HG02970 (cell line): ENCODE results near the gene UGT3A2.

Experiments
- ATAC-seq: cut with Tn5 transposase; IDR thresholded peaks from one replicate; pipeline ENCODE4 v1.9.1; 2021; ENCODE audit warnings: mild to moderate bottlenecking, moderate library complexity, moderate number of reproducible peaks; ENCODE audit not compliant: unreplicated experiment, low FRiP score

Gene UGT3A2, protein sequence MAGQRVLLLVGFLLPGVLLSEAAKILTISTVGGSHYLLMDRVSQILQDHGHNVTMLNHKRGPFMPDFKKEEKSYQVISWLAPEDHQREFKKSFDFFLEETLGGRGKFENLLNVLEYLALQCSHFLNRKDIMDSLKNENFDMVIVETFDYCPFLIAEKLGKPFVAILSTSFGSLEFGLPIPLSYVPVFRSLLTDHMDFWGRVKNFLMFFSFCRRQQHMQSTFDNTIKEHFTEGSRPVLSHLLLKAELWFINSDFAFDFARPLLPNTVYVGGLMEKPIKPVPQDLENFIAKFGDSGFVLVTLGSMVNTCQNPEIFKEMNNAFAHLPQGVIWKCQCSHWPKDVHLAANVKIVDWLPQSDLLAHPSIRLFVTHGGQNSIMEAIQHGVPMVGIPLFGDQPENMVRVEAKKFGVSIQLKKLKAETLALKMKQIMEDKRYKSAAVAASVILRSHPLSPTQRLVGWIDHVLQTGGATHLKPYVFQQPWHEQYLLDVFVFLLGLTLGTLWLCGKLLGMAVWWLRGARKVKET

DNA sequence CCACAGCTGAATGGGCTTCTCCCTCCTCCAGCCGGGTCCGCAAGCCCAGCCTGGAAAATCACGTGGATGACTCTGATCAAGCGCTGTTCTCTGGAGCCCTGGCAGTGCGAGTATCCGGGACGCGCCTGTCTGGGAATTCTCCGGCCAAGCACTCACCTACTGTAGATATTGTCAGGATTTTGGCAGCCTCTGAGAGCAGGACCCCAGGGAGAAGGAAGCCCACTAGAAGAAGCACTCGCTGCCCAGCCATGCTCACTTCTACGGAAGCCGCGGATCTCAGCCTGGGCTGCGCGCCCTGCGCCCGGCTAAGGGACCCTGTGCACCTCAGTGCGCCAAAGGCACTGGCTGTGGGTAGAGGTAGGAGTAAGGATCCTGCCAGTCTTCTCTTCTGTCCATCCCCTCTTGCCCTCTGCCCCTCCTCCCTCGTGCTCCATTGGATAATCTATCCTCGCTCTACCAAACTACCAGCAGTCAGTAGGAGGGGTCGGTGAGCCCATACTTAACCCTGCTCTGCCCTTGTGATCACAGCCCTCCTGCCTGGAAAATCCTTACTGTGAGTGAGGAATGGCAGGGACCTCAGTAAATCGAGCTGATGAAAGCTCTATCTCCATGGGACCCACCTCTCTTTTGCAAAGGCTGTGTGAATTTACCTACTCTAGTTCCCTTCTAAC lies at the start of gene UGT3A2:
TSS of gene UGT3A2 (minus strand) at position 343 of the 671 bp plus-strand sequence. CDS start at position 250, 93 bp downstream.
- no peak for ATAC-seq

GRCh38 chr5:36111238-36111637 lies 44.6 kb upstream of the UGT3A2 start:
- no peak for ATAC-seq

DNA sequence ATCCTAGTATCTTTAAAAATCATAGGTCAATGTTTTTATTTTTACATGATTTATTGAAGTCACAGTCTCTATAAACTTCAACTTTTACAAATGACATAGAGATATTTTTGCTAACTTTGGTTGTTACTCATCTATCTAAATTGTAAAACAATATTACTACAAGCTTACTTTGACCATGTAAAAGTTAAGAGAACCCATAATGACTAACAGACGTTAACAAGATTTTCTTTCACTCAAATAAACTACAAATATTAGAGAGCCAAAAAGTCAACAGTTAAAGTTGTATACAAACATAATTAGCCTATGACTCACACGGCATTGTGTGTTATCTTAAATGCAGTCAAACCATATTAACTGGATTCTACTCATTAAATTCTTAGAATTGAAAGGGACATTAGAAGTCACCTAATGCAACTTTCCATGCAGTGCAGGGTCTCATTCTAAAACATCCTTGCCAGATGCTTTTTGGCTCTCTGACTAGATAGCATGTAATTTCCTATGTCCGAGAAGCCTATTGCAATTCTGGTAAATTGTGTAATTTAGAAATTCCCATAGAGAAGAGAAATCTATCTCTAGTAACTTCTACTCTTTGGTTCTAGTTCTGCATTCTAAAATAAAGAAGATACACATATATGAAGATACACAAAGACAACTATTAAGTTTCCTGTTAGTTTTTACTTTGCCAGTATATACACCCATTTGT lies 42.2 kb upstream of the UGT3A2 start:
- ATAC-seq: no peak

- ATAC-seq: no peak
These were observed 39.1 kb upstream of the UGT3A2 start for GRCh38 chr5:36105819-36106218.

GRCh38 chr5:36099748-36100147 lies 33.1 kb upstream of the UGT3A2 start:
- no peak for ATAC-seq

DNA sequence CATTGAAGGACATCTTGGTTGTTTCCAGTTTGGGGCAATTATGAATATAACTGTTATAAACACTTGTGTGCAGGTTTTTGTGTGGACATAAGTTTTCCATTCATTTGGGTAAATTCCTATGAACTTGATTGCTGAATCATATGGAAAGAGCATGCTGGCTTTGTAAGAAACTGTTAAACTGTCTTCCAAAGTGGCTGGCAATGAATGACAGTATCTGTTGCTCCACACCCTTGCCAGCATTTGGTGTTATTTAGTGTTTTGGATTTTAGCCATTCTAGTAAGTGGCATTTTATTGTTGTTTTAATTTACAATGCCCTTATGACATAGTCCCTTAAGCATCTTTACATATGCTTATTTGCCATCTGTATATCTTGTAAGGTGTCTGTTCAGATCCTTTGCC lies 29.8 kb upstream of the UGT3A2 start:
- no peak for ATAC-seq

GRCh38 chr5:36089989-36090388 lies 23.3 kb upstream of the UGT3A2 start:
- ATAC-seq: peak; percentile 69

DNA sequence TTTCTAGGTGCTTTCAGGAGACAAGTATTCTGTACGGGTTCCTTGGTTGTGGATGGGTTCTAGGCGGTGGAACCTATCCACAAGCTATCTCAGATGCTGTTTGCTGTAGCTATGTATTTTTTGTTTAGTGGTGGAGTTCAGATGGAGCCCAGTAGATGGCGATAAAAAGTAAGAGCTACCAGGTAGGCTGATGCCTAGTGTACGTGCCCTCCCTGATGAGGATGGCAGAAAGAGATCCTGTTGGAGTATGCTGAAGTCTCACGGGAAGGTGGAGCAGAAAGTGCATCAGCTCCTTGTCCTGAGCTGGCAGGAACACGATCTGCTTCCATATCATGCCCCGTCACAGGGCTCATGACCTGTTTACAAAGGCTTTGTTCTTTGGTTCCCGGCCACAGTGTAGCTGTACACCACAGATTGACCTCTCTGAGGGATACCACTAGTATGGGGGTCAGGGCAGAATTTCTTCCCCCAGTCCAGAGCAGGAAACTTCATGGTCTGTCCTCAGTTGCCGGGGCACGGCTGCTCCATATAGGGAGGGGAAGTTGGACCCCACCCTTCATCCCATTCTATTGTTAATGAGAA lies 12.6 kb upstream of the UGT3A2 start:
- no peak for ATAC-seq

DNA sequence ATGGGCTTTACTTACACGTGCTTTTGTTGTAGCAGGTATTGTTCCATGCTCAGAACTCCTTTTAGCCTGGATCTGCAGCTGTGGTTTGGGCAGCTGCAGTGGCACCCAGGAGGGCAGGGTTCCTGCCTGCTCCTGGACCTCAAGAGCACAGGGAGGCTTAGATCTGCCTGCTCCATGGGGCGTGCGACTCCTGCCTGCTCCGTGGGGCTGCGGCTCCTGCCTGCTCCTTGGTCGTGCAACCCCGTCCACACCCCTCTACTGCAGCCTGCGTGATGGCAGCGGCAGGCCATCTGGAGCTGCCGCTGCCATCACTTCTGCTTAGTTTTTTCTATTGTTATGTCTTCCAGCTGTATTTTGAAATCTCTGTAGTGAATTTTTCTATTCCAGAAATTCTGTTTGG lies 11.7 kb upstream of the UGT3A2 start:
- ATAC-seq: no peak

- ATAC-seq: peak; percentile 62
These were observed 7.0 kb upstream of the UGT3A2 start for GRCh38 chr5:36073595-36074216.

GRCh38 chr5:36070687-36071571 lies 4.2 kb upstream of the UGT3A2 start:
- ATAC-seq: no peak

DNA sequence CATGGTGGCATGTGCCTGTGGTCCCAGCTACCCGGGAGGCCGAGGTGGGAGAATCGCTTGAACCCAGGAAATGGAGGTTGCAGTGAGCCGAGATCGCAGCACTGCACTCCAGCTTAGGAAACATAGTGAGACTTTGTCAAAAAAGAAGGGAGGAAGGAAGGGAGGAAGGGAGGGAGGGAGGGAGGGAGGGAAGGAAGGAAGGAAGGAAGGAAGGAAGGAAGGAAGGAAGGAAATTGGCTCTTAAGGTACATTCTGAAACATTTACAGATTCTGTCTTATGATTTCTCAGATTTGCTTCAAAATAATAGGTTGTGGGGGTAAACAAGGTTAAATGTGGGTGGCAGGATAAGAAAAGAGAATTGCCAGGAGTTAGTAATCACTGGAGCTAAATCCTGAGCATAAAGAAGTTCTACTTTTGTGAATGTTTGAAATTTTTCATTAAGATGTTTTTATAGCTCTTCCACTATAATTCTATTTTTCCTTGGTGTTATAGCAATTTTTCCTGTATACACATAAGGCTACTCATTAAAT lies 2.1 kb upstream of the UGT3A2 start:
- no peak for ATAC-seq

DNA sequence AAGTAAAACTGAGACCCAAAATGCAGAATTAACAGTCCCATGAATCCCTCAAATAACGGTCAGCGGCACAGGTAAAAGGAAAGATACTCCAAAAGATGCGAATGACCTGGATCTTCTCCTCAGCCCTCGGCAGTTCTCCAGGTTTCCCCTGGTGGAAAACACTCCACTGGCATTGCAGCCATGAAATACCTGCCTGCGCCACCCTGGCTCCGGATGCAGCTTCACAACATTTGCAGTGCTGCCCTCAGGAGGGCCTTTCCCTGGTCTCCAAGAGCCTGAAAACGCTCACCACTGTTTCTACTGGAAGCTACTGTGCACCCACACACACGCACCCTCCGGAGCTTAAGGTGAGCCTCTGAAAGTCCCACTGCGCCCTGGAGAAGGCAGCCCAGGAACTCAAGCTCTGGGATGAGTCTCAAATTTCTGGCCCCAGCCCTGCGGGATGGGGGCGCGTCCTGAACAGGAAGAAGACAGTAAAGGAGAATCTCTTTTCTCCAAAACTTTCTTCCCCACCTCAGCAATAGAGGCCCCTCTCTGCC lies 612 bp downstream of the UGT3A2 start:
- ATAC-seq: no peak

DNA sequence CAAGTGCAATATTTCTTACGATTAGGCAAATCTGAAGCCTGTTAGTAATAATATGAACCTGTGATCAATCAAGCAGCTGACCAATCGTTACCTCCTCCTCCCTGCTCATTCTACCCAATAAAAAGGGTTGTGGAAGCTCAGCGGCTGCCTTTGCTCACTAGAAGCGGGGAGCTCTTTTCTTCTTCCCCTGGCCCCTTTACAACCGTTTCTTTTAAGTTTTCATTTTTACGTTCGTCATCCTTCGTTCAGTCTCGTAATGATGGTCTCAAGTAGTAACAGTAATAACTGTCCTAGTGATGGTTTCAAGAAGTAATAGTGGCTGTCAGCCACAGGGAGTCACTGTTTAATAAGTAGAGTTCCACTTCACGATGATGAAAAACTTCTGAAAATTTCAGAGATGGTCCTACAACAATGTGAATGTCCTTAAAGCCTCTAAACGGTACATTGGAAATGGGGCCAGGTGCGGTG lies 6.2 kb downstream of the UGT3A2 start:
- ATAC-seq: no peak

GRCh38 chr5:36059571-36060419 lies 6.9 kb downstream of the UGT3A2 start:
- ATAC-seq: no peak

DNA sequence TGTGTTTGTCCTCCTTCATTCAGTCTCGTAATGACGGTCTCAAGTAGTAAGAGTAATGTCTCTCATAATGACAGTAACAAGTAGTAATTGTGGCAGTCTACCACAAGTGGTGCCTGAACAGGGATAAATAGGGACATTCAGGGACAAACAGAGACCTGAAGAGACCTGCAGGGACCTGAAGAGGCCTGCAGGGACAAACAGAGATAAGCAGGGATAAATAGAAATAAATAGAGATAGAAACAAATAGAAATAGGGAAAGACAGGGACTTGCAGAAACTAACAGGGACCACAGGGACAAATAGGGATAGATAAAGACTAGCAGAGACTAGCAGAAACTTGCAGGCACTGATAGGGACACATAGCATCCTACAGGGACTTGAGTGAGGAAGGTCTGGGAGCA lies 7.9 kb downstream of the UGT3A2 start:
- ATAC-seq: no peak

DNA sequence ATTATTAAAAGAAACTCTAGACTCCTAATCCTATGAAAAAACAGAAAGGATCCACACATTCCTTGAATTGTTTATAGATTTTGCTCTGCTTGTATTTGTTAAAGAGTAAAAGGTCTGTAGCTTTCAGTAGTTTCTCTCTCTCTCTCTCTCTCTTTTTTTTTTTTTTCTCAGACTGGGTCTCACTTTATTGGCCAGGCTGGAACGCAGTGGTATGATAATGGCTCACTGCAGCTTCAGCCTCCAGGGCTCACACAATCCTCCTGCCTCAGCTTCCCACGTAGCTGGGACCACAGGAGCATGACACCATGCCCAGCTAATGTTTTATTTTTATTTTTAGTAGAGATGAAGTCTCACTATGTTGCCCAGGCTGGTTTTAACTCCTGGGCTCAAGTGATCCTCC lies 9.3 kb downstream of the UGT3A2 start:
- no peak for ATAC-seq

DNA sequence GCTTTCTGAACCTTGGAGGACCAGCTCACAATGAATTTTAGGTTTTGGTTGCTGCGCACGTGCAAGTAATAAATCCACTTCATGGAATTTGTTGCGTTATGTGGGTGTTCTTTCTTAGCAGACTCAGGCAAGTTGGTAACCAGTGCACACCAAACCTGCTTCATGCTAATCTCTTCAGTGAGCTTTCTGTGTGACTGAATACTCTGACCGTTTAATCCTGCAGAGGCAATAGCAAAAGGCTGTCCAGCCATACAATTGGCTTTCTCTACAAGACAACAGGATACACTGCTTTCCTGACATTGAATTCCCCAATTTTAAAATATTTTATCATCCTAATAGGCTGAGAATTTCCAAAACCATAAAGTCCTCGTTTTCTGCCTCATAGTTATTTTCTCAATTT lies 10.3 kb downstream of the UGT3A2 start:
- no peak for ATAC-seq
